Trophoblast cell (in vitro differentiated cells and primary cell): ENCODE data around the gene MYADML2.

Experiments
- DNase-seq, 2 donors: peaks; one replicate each; pipeline ENCODE4 v3.0.0-alpha.2; 2016
- H2AFZ ChIP-seq: 2 replicates; pipeline ENCODE4 v1.6.1; 2013; ENCODE audit warnings: low read length, moderate library complexity, mild to moderate bottlenecking; ENCODE audit not compliant: insufficient read depth, poor library complexity
- H2AK5ac ChIP-seq: 2 replicates; pipeline ENCODE4 v1.6.1; 2013; ENCODE audit warnings: mild to moderate bottlenecking, low read length
- H2BK120ac ChIP-seq: 2 replicates; pipeline ENCODE4 v1.6.1; 2013; ENCODE audit warnings: low read length, mild to moderate bottlenecking, moderate library complexity; ENCODE audit not compliant: insufficient read depth, poor library complexity
- H2BK12ac ChIP-seq: 2 replicates; pipeline ENCODE4 v1.6.1; 2013; ENCODE audit warnings: mild to moderate bottlenecking, low read length, moderate library complexity
- H2BK5ac ChIP-seq: 2 replicates; pipeline ENCODE4 v1.6.1; 2013; ENCODE audit warnings: low read length, low read depth, moderate library complexity, mild to moderate bottlenecking; ENCODE audit not compliant: poor library complexity
- H3K14ac ChIP-seq: 2 replicates; pipeline ENCODE4 v1.6.1; 2013; ENCODE audit warnings: mild to moderate bottlenecking, low read length
- H3K18ac ChIP-seq: 2 replicates; pipeline ENCODE4 v1.6.1; 2013; ENCODE audit warnings: mild to moderate bottlenecking, low read length
- H3K23ac ChIP-seq: 2 replicates; pipeline ENCODE4 v1.6.1; 2013; ENCODE audit warnings: low read length
- H3K27ac ChIP-seq: 2 replicates; pipeline ENCODE4 v1.5.1; 2013; ENCODE audit warnings: low read depth, mild to moderate bottlenecking, inconsistent platforms, low read length, moderate library complexity
- H3K27me3 ChIP-seq: 2 replicates; pipeline ENCODE4 v1.6.1; 2013; ENCODE audit warnings: inconsistent platforms, mild to moderate bottlenecking, low read length, moderate library complexity; ENCODE audit not compliant: insufficient read depth
- H3K36me3 ChIP-seq, 2 experiments: 1 replicate in 1 of 2; 2 replicates in 1 of 2; pipeline ENCODE4 v1.6.1; 2013; ENCODE audit warnings: low read length in 2 of 2, mild to moderate bottlenecking in 2 of 2, moderate library complexity in 1 of 2; ENCODE audit not compliant: insufficient read depth in 2 of 2, control insufficient read depth in 1 of 2
- H3K4ac ChIP-seq: 2 replicates; pipeline ENCODE4 v1.6.1; 2013; ENCODE audit warnings: low read depth, mild to moderate bottlenecking, low read length, moderate library complexity
- H3K4me1 ChIP-seq, 2 experiments: 1 replicate in 1 of 2; 2 replicates in 1 of 2; pipeline ENCODE4 v1.6.1; 2013; ENCODE audit warnings: low read length in 2 of 2, mild to moderate bottlenecking in 2 of 2, moderate library complexity in 1 of 2; ENCODE audit not compliant: insufficient read depth in 2 of 2, control insufficient read depth in 1 of 2
- H3K4me2 ChIP-seq: 2 replicates; pipeline ENCODE4 v1.6.1; 2013; ENCODE audit warnings: inconsistent platforms, mild to moderate bottlenecking, low read length, moderate library complexity
- H3K4me3 ChIP-seq: 2 replicates; pipeline ENCODE4 v1.5.1; 2013; ENCODE audit warnings: mild to moderate bottlenecking, low read depth, low read length, inconsistent platforms
- H3K79me1 ChIP-seq: one replicate; pipeline ENCODE4 v1.6.1; 2013; ENCODE audit warnings: low read length
- H3K79me2 ChIP-seq: 2 replicates; pipeline ENCODE4 v1.6.1; 2013; ENCODE audit warnings: low read length, mild to moderate bottlenecking; ENCODE audit not compliant: control insufficient read depth, insufficient read depth, poor library complexity
- H3K9ac ChIP-seq: 2 replicates; pipeline ENCODE4 v1.6.1; 2013; ENCODE audit warnings: mild to moderate bottlenecking, low read length
- H3K9me3 ChIP-seq: 2 replicates; pipeline ENCODE4 v1.6.1; 2013; ENCODE audit warnings: low read depth, mild to moderate bottlenecking, control low read depth, inconsistent platforms, low read length; ENCODE audit not compliant: insufficient read depth
- H4K12ac ChIP-seq: 2 replicates; pipeline ENCODE4 v1.6.1; 2013; ENCODE audit warnings: low read depth, mild to moderate bottlenecking, low read length, moderate library complexity
- H4K8ac ChIP-seq: 2 replicates; pipeline ENCODE4 v1.6.1; 2013; ENCODE audit warnings: low read depth, mild to moderate bottlenecking, low read length, moderate library complexity
- H4K91ac ChIP-seq: one replicate; pipeline ENCODE4 v1.6.1; 2013; ENCODE audit warnings: low read depth, mild to moderate bottlenecking, low read length, moderate library complexity
- WGBS: extraction: QIAGEN DNeasy Blood & Tissue Kit; methylation state at CpG from one replicate; pipeline ENCODE4 v1.1.7; 2013; ENCODE audit warnings: missing lambda C conversion rate; ENCODE audit not compliant: insufficient read length, insufficient coverage; ENCODE audit errors: extremely low coverage; 5-methylcytosine and 5-hydroxymethylcytosine counted together

MYADML2 gene

GRCh38 chr17:81916234-81917001, 30.6 kb downstream of the MYADML2 start:
- Histone ChIP-seq H3K27me3 (no peaks in the 10 kb centered on the region), H2AFZ (no peak overlapping the region), H3K14ac (no peak overlapping the region), H2BK5ac (no peak overlapping the region), H3K4me3 (no peak overlapping the region), H3K18ac (no peak overlapping the region), H3K4ac (peak overlapping the region; percentile 20), H3K79me1 (peaks cover 5% of the 10 kb centered on the region), H2AK5ac (no peak overlapping the region), H3K9me3 (peaks cover 2% of the 10 kb centered on the region), H2BK12ac (no peak overlapping the region), H3K4me1 (peaks cover 0 to 5% of the 10 kb centered on the region in 2 experiments), H4K91ac (no peak overlapping the region), H3K9ac (no peak overlapping the region), H3K79me2 (peaks cover 5% of the 10 kb centered on the region), H3K36me3 (peaks cover 63 to 66% of the 10 kb centered on the region in 2 experiments), H3K27ac (no peak overlapping the region), H4K8ac (no peak overlapping the region), H3K4me2 (peak overlapping the region; percentile 95), H3K23ac (no peak overlapping the region), H4K12ac (no peak overlapping the region), H2BK120ac (no peak overlapping the region)
- peak; percentile 83 to 87 for DNase-seq
- no CpG with 5 or more reads among the region's 21 CpGs for WGBS

DNA sequence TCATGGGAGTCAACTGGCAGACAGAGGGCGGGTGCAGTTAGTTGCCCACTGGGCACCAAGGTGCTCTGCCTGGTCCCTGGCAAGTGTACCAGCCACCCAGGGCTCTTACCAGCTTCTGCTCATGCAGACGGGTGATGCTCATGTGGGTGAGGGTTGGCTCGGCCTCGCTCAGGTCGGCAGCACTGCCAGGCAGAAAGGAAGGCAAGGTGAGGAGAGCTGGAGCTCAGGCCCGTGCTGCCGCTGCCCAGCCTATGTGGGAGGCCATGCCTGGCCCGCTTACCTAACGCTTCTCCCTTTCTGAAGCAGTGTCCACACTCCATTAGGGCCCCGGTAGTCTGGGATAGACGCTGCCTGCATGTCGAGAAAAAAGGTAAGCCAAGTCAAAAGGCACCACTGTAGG, 31.7 kb downstream of the MYADML2 start:
- Histone ChIP-seq H3K79me2 (peaks cover 8% of the 10 kb centered on the region), H3K79me1 (peaks cover 9% of the 10 kb centered on the region), H3K4me3 (no peak overlapping the region), H3K18ac (no peak overlapping the region), H2AFZ (no peak overlapping the region), H2AK5ac (no peak overlapping the region), H3K4me2 (no peak overlapping the region), H3K27me3 (no peaks in the 10 kb centered on the region), H3K4me1 (peaks cover 2 to 6% of the 10 kb centered on the region in 2 experiments), H4K12ac (no peak overlapping the region), H3K9me3 (no peaks in the 10 kb centered on the region), H3K27ac (no peak overlapping the region), H3K36me3 (peaks cover 53 to 56% of the 10 kb centered on the region in 2 experiments), H3K14ac (no peak overlapping the region), H2BK12ac (no peak overlapping the region), H3K23ac (no peak overlapping the region), H3K9ac (no peak overlapping the region), H2BK120ac (no peak overlapping the region), H3K4ac (no peak overlapping the region), H4K91ac (no peak overlapping the region), H4K8ac (no peak overlapping the region), H2BK5ac (no peak overlapping the region)
- WGBS = no CpG with 5 or more reads among the region's 12 CpGs
- no peak for DNase-seq

GRCh38 chr17:81914103-81914850, 32.8 kb downstream of the MYADML2 start:
- H3K4me1 ChIP-seq = peaks cover 6 to 11% of the 10 kb centered on the region in 2 experiments
- no peak overlapping the region for H3K9ac ChIP-seq
- no CpG with 5 or more reads among the region's 36 CpGs for WGBS
- H3K79me2 ChIP-seq = peaks cover 10% of the 10 kb centered on the region
- no peak overlapping the region for H3K23ac ChIP-seq
- no peak overlapping the region for H3K4me2 ChIP-seq
- peaks cover 47 to 49% of the 10 kb centered on the region in 2 experiments for H3K36me3 ChIP-seq
- H2BK12ac ChIP-seq = no peak overlapping the region
- no peak overlapping the region for H3K4ac ChIP-seq
- no peaks in the 10 kb centered on the region for H3K27me3 ChIP-seq
- no peak overlapping the region for H2AFZ ChIP-seq
- H3K27ac ChIP-seq = no peak overlapping the region
- no peak overlapping the region for H2AK5ac ChIP-seq
- H4K91ac ChIP-seq = no peak overlapping the region
- H3K14ac ChIP-seq = no peak overlapping the region
- H3K9me3 ChIP-seq = no peaks in the 10 kb centered on the region
- H3K79me1 ChIP-seq = peaks cover 9% of the 10 kb centered on the region
- no peak overlapping the region for H4K12ac ChIP-seq
- H2BK5ac ChIP-seq = no peak overlapping the region
- no peak overlapping the region for H2BK120ac ChIP-seq
- H3K4me3 ChIP-seq = peak overlapping the region; percentile 30
- H3K18ac ChIP-seq = no peak overlapping the region
- no peak overlapping the region for H4K8ac ChIP-seq
- DNase-seq = no peak

GRCh38 chr17:81913394-81914102, 33.5 kb downstream of the MYADML2 start:
- Histone ChIP-seq H3K9ac (peak overlapping the region; percentile 9), H2BK5ac (no peak overlapping the region), H4K12ac (no peak overlapping the region), H4K8ac (no peak overlapping the region), H3K27ac (no peak overlapping the region), H3K4me3 (no peak overlapping the region), H2BK120ac (no peak overlapping the region), H2AFZ (no peak overlapping the region), H3K4me2 (no peak overlapping the region), H3K9me3 (no peaks in the 10 kb centered on the region), H3K79me2 (peaks cover 10% of the 10 kb centered on the region), H4K91ac (no peak overlapping the region), H3K4me1 (peaks cover 6 to 11% of the 10 kb centered on the region in 2 experiments), H3K27me3 (no peaks in the 10 kb centered on the region), H2AK5ac (no peak overlapping the region), H3K4ac (no peak overlapping the region), H3K14ac (no peak overlapping the region), H3K23ac (no peak overlapping the region), H3K18ac (no peak overlapping the region), H2BK12ac (no peak overlapping the region), H3K36me3 (peaks cover 50% of the 10 kb centered on the region in 2 experiments), H3K79me1 (peaks cover 9% of the 10 kb centered on the region)
- WGBS = no CpG with 5 or more reads among the region's 31 CpGs
- peak in 1 of 2 donors; percentile 17 for DNase-seq
